Measurements from ENCODE around the gene OR11H12.
"Not testable (repeated sequence)": the region's sequence is repeated elsewhere in the genome, so short reads cannot be mapped to it uniquely, and the experiment has no call there.

Gene OR11H12, protein sequence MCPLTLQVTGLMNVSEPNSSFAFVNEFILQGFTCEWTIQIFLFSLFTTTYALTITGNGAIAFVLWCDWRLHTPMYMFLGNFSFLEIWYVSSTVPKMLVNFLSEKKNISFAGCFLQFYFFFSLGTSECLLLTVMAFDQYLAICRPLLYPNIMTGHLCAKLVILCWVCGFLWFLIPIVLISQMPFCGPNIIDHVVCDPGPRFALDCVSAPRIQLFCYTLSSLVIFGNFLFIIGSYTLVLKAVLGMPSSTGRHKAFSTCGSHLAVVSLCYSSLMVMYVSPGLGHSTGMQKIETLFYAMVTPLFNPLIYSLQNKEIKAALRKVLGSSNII

GRCh38 chr14:18600817-18601216 is at the start of gene OR11H12:
Gene OR11H12 (plus strand): TSS chr14:18601117. CDS start chr14:18601117, 0 bp downstream.
- not testable (repeated sequence) for DNase-seq (ENCODE audit: low spot score)

GRCh38 chr14:18582908-18583307 is 18.0 kb upstream of the OR11H12 start:
- DNase-seq (ENCODE audit: low spot score) = not testable (repeated sequence)

- not testable (repeated sequence) for DNase-seq (ENCODE audit: low spot score)
These were observed 25.8 kb downstream of the OR11H12 start for GRCh38 chr14:18626610-18627213.

DNA sequence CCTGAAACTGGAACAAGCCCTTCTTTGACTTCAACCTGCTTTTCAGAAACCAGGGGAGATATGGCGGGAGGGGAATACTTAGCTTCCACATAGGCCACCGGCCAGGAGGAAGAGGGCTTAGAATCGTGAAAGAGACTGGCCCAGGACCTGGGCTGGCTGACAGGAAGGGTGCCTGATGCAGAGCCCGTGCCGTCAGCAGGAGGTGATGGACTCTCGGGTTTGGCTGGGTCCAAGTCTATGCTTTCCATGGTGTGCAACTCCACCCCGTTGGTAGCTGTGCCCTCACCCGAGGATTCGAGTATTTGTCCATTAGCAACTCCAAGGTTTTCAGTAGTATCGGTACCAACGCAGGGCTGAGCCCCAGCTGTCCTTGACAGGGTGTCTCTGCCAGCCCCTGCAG is 35.1 kb downstream of the OR11H12 start:
- DNase-seq (ENCODE audit: low spot score) = not testable (repeated sequence)

GRCh38 chr14:18638032-18638431 is 37.1 kb downstream of the OR11H12 start:
- not testable (repeated sequence) for DNase-seq (ENCODE audit: low spot score)

DNA sequence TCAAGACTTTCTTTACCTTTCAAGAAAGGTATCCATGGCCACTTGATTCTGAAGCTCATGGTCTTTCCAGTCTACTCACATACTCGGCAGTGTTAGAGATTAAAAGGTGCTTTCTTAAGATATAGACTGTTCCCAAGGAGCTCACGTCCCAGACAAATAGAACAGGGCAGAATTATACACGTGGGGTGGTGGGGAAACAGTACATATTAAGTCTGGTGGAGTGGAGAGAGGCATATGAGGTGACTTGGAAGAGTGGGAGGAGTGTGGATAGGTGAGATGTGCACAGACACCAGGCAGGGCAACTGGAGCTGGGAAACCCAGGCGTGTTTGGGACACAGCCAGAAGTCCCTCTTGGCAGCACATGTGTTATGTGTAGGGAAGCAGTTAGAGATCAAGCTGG is 37.9 kb downstream of the OR11H12 start:
- DNase-seq (ENCODE audit: low spot score) = not testable (repeated sequence)

DNA sequence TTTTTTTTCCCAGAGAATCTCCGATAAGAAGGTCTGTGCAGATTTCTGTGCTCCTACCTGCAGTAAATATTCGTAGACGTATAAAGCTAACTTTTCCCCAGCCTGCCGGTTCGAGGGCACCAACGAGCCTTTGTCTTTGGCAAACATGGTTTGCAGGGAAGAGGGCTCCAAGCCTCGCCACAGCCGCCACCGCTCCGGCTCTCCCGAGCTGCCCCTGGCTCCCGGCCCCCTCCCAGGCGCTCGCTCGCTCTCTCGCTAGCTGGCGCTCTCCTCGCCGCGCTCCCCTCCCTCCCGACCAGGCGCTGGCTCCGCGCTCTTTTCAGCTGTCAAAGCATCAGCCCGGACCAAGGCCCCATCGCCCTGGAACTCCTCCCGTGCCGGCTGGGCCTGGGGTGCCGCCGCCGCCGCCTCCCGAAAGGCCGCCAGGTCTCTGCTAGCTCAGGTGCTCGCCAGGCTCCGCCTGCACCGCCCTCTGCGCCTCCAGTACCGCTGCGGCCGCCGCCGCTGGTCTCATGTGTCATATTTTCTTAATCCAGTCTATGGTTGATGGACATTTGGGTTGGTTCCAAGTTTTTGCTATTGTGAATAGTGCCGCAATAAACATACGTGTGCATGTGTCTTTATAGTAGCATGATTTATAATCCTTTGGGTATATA is 45.3 kb downstream of the OR11H12 start:
- not testable (repeated sequence) for DNase-seq (ENCODE audit: low spot score)
